GM18505 (cell line): ENCODE data around the gene KCNG2.
"Not testable (repeated sequence)": the region's sequence is repeated elsewhere in the genome, so short reads cannot be mapped to it uniquely, and the experiment has no call there.

ENCODE experiments used
- ATAC-seq: cut with Tn5 transposase; IDR thresholded peaks from one replicate; pipeline ENCODE4 v1.9.1; 2021; ENCODE audit not compliant: unreplicated experiment
- POLR2A ChIP-seq: IDR thresholded peaks from 4 replicates; pipeline ENCODE4 v1.6.1; 2011; ENCODE audit warnings: borderline replicate concordance; ENCODE audit not compliant: insufficient read depth, insufficient read length; ENCODE audit errors: extremely low read depth

KCNG2 gene, protein sequence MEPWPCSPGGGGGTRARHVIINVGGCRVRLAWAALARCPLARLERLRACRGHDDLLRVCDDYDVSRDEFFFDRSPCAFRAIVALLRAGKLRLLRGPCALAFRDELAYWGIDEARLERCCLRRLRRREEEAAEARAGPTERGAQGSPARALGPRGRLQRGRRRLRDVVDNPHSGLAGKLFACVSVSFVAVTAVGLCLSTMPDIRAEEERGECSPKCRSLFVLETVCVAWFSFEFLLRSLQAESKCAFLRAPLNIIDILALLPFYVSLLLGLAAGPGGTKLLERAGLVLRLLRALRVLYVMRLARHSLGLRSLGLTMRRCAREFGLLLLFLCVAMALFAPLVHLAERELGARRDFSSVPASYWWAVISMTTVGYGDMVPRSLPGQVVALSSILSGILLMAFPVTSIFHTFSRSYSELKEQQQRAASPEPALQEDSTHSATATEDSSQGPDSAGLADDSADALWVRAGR

DNA sequence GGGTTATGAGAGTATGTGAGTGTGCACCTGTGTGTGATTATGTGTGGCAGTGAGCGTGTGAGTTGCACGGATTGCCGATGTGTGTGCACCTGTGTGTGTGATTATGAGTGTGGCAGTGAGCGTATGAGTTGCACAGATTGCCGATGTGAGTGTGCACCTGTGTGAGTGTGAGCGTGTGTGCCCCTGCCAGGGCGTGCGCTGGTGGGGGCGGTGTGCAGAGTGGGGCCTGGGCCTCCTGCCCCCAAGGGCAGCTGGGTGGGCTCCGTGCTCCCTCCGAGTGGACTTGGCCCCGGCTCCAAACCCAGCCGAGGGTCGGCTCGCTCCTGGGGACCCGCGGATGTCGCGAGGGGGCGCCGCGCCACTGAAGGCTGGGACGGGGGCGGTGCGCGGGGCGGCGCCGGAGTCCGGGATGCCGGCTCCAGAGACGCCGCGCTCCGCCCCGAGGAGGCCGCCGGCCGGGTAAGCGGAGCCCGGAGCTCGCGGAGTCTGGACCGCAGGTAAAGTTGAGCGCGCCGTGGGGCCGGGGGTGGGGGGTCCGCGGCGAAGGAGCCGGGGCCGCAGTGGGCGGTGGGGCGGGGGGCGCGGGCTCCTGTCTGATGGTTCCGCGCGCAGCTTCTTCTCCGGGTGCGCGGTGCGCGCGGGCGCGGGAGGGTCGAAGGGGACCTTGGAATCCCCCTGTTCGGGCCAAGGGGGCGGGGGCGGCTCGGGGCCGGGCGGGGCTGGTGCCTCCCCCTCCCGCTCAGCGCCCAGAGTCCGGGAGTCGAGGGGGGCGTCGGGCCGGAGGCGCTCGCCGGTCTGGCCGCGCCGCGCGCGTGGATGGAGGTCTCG is at the start of gene KCNG2:
Gene KCNG2, plus strand, starts transcription at position 421 of the 828 bp plus-strand sequence. CDS start 65,730 bp downstream, outside the sequence.
- TF ChIP-seq POLR2A: no peak
- no peak for ATAC-seq

DNA sequence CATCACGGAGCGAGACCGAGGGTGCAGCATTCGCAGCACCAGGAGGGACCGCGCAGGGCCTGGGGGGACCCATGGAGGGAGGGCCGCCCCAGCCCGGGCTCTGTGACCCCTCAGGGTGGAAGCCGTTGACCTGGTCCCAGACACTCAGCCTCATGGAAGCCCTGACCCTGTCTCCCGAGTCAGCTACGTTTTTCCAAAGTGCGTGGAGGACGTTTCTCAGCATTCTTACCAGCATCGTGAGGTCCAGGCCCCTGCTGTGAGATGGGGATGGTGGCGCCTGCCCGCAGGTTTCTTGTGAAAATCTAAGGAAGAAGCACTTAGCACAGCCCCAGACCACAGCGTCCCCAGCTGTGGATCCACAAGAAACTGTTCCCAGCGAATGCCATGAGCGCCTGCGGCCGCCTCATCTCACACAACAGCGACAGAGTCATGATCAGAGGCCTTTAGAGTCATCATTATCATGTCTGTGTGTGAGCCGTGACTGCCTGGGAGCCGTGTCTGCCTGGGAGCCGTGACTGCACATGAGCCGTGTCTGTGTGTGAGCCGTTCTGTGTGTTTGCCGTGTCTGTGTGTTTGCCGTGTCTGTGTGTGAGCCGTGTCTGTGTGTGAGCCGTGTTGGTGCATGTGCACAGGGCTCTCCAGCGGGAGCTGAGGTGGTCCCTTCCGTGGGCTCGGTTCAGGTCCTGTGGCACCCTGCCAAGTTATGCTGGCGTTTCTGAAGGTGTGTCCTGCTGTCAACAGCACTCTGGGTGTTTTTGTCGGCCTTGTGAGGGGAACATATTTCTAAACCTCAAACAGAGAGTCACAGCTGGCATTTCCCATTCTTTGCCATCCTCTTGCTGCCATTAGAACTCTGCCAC is 49.2 kb upstream of the KCNG2 start:
- ATAC-seq: no peak

DNA sequence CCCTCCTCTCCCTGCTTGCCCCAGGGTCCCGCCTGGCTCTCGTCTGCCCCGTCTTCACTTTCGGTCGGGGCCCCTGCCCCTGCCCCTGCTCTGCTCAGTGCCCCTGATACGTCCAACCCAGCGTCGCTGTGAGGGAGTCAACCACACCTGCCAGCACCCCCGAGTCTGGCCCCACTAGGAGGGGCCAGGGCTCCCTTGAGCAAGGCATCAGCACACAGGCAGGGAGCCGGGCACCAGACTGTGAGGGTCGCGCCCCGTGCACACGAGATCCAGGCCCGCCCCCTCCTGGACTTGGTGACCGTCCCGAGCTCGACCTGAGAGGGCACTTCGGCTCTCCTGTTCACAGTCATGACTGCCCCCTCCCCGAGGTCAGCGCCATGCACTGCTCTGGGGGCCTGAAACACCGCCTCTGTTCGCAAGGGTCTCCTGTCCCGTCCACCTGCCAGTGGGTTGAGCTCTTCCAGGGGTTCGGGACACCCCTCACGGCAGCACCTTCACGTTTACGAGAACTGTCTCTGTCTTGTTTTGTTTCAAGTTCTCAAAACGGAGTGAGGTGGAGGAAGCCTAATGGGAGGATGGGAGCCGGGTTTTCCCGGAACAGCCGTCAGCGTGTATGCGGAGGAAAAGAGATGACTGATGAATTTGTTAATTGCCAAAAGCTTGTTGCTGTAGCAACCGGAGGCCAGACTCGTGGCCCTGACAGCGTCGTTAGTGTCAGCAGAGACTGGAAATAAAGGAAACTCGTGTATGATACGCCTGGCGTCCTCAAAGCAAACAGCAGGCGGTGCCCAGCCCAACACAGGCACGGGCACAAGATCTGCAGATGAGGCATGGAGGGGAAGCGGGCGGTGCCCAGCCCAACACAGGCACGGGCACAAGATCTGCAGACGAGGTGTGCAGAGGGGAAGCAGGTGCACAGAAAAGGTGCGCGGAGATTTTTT is 48.2 kb upstream of the KCNG2 start:
- ATAC-seq: no peak
- TF ChIP-seq POLR2A: no peak

More for the DNA sequence above, 49.2 kb upstream of the KCNG2 start:
- no peak for TF ChIP-seq POLR2A

DNA sequence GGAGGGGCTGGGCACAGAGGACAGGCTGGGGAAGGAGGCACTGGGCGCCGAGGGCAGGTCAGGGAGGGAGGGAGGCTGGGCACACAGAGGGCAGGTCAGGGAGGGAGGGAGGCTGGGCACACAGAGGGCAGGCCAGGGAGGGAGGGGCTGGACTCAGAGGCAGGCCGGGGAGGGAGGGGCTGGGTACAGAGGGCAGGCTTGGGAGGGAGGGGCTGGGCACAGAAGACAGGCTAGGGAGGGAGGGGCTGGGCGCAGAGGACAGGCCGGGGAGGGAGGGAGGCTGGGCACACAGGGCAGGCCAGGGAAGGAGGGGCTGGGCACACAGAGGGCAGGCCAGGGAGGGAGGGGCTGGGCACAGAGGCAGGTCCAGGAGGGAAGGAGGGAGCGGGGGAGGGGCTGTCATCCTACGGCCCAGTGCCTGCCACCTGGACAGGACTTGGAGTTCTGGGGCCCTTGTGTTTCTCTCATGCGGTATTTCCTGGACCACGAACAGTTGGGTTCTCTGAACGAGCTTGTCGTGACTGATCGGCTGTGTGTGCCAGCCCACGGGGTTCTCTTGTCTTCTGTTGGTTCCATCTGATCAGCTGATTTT is 46.7 kb upstream of the KCNG2 start:
- no peak for TF ChIP-seq POLR2A
- no peak for ATAC-seq

DNA sequence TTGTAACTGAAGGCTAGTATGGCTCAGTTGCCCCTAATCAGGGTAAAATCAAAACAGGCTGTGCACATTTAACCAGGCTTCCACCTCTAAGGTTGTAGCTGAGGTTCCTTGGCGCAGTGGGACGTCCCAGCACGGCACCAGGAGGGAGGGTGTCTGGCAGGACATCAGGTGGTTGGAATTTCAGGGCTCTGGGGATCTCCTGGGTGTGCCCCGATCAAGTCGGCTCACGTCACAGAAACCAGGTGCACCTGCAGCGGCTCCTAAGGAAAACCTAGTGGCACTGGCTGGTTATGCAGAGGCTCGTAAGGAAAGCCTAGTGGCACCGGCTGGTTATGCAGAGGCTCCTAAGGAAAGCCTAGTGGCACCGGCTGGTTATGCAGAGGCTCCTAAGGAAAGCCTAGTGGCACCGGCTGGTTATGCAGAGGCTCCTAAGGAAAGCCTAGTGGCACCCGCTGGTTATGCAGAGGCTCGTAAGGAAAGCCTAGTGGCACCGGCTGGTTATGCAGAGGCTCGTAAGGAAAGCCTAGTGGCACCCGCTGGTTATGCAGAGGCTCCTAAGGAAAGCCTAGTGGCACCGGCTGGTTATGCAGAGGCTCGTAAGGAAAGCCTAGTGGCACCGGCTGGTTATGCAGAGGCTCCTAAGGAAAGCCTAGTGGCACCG is 45.7 kb upstream of the KCNG2 start:
- not testable (repeated sequence) for ATAC-seq

DNA sequence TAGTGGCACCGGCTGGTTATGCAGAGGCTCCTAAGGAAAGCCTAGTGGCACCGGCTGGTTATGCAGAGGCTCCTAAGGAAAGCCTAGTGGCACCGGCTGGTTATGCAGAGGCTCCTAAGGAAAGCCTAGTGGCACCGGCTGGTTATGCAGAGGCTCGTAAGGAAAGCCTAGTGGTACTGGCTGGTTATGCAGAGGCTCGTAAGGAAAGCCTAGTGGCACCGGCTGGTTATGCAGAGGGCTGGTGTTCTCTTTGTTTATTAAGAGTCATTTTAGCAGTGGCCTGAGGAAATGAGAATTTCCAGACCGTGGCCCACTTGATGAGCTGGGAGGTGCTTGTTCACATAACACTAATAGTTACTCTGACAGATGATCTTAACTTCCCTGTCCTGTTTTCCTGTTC is 44.8 kb upstream of the KCNG2 start:
- ATAC-seq: not testable (repeated sequence)

DNA sequence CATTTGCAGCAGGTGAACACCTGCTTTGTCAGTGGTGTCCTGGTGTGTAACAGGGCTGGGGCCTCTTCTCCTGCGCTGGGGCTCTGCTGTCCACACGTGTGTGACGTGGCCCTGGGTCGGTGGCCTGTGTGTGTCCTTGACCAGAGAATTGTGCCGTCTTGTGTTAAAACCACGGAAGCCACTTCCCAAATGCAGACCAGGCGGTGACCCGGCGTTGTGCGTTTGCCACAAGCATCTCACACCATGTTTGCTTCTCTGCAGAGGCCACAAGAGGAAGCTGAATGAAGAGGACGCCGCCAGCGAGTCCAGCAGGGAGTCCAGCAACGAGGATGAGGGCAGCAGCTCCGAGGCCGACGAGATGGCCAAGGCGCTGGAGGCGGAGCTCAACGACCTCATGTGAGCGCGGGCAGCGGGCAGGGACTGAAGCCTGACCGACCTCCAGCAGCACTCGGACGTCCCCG is 44.3 kb upstream of the KCNG2 start:
- TF ChIP-seq POLR2A: no peak
- no peak for ATAC-seq

DNA sequence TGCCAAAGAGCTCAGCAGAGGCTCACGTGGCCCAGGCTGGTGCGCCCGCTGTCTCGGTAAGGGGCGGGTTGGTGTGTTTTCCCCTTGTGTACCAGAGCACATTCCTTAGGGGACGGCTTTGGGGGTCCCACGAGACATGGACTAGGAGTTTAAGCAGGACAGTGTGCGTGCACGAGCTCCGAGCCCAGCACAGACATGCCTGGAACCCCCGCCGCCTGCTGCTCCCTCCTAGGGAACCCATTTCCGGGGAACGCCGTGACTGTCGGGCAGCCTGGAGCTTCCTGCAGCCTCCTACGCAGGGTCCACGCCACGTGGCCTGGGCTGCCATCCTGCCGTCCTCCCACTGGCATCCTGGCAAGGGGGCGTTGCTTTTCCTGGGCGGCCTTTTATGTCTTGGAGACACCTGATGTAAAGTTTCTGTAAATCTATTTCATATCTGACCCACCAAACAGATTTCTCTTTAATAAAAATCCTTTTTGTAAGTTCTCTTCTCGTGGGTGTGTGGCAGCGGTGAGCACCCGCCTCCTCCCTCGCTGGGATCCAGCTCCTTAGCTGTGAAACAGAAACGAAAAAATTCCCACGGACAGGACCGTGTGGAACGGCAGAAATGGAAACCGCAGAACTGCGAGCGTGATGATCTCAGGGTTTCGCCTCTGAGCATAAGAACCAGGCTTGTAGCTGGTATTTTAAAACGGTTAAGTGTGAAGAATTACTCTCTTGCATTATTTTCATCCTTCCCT is 43.5 kb upstream of the KCNG2 start:
- ATAC-seq: no peak

DNA sequence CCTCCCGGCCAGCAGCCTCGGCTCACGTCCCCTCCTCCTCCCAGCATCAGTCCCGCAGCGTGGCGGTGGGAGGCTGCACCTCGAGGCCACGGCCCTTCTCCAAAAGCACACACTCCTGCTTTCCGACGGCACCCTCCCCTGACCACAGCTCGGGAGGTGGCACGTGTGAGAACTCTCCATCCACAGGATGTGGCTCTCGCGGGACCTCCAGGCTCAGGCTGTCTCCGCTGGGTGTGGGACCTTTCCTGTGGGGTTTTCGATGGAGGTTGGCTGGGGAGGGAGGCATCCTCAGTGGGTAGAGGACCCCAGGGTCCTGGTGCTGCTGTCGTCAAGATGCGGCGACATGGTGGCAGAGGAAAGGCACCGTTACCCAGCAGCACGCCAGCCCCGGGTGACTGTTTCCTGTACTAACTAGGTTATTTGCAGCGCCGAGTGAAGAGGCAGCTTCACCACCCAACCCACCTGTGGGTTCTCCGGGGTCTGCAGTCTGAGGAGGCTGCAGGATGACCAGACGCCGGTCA is 42.8 kb upstream of the KCNG2 start:
- TF ChIP-seq POLR2A: no peak

More for the DNA sequence above, 43.5 kb upstream of the KCNG2 start:
- TF ChIP-seq POLR2A: no peak

DNA sequence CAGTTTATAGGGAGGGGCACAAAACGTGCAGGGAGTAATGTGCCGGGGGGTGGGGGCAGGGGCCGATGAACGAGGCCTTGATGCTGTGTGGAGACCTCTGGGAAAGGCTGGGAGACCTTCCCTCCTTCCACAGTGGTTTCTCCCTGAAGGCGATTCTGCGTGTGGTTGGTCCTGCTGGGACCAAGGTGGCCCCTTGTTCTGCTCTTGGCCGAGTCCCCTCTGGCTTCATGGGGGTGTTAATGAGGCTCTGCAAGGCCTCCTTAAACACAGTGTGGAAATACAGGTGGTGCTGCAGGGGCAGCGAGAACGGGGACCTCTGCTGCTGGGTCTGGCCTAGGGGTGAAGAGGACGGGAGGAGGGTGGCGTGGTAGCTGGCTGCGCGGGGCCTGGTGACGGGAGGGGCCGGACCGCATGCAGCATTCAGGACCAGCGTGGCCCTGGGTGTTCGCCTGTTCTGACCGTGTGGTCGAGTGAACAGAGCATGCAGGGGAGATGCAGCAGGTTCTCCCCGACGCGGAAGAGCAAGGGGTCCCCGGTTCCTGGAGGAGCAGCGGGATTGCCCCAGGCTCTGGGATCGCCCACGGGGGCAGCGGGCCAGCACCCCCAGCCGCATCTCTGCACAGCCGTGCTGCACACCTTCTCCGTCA is 42.1 kb upstream of the KCNG2 start:
- no peak for TF ChIP-seq POLR2A

More for the DNA sequence above, 42.8 kb upstream of the KCNG2 start:
- no peak for ATAC-seq

More for the DNA sequence above, 42.1 kb upstream of the KCNG2 start:
- ATAC-seq: no peak
